HCT116 (cell line): ENCODE measurements around the gene SPEN. TPM values are rescaled to one million over a fixed set of nuclear protein-coding genes. Genes with fewer than 3 reads are reported as not detected.

Source experiments
- ATAC-seq: fragments of 200-7000 bp; cut with Tn5 transposase; 2 replicates; pipeline ENCODE4 v1.9.1; 2020; ENCODE audit warnings: mild to moderate bottlenecking, moderate library complexity
- BruUV-seq: library from RNA; stranded (reverse); fragments of 400-500 nt; replicated peaks from 2 replicates; lab custom pipeline; 2021; lab: Mats Ljungman, UMichigan
- CTCF ChIA-PET: fragments of 300-600 bp; sonication (Branson Sonifier 250); formaldehyde crosslinking; loops from one replicate; lab custom pipeline; 2021; ENCODE audit warnings: antibody characterized with exemption; lab: Charles Lee
- POLR2A ChIA-PET: fragments of 300-600, 350-600 bp; sonication (Branson Sonifier 250); formaldehyde crosslinking; loops from one replicate; lab custom pipeline; 2021; ENCODE audit warnings: antibody characterized with exemption; lab: Charles Lee
- RAD21 ChIA-PET, 2 experiments: fragments of 300-600 bp; sonication (Branson Sonifier 250); formaldehyde crosslinking; loops; one replicate each; lab custom pipeline; 2023; ENCODE audit warnings: low total read pairs in 2 of 2; ENCODE audit not compliant: uncharacterized antibody in 2 of 2, unreplicated experiment in 2 of 2, low non-redundant PET in 1 of 2; lab: Charles Lee
- DNase-seq: peaks from one replicate; pipeline ENCODE4 v3.0.0-alpha.2; 2010; ENCODE audit warnings: low read depth, low spot score
- H2AFZ ChIP-seq: fragments of 200-600 bp; shearing (Covaris generic), sonication (generic); 2 replicates; pipeline ENCODE4 v1.6.1; 2017; ENCODE audit warnings: low read depth, mixed run types, mixed read lengths, antibody characterized with exemption, low read length; ENCODE audit not compliant: poor library complexity, severe bottlenecking
- H3K27ac ChIP-seq: 2 replicates; pipeline ENCODE4 v1.5.1; 2012; ENCODE audit warnings: low read depth, low read length
- H3K27me3 ChIP-seq: fragments of 200-600 bp; sonication (generic); 2 replicates; pipeline ENCODE4 v1.6.1; 2016; ENCODE audit warnings: mixed run types, low read length, mixed read lengths; ENCODE audit not compliant: insufficient read depth
- H3K36me3 ChIP-seq, 2 experiments: fragments of 200-500 bp in 1 of 2; fragments of 200-600 bp in 1 of 2; sonication (Bioruptor generic) in 1 of 2; sonication (generic) in 1 of 2; 2 replicates each; pipeline versions ENCODE4 v1.5.1 to v1.6.1; 2014 to 2016; ENCODE audit warnings: low read length in 2 of 2, inconsistent platforms in 1 of 2, mixed read lengths in 1 of 2, mixed run types in 1 of 2; ENCODE audit not compliant: insufficient read depth in 2 of 2, control insufficient read depth in 1 of 2
- H3K4me1 ChIP-seq, 2 experiments: fragments of 200-600 bp in 1 of 2; sonication (generic) in 1 of 2; 2 replicates each; pipeline versions ENCODE4 v1.5.1 to v1.6.1; 2012 to 2017; ENCODE audit warnings: low read length in 2 of 2, inconsistent platforms in 1 of 2, mild to moderate bottlenecking in 1 of 2, mixed read lengths in 1 of 2, mixed run types in 1 of 2, moderate library complexity in 1 of 2; ENCODE audit not compliant: insufficient read depth in 2 of 2, control insufficient read depth in 1 of 2
- H3K4me2 ChIP-seq: fragments of 200-600 bp; sonication (generic); 2 replicates; pipeline ENCODE4 v1.6.1; 2017; ENCODE audit warnings: mixed run types, low read length, mixed read lengths
- H3K4me3 ChIP-seq, 2 experiments: fragments of 200-600 bp in 1 of 2; sonication (generic) in 1 of 2; replicated peaks in 1 of 2; 2 replicates each; pipeline ENCODE4 v1.5.1; 2011 to 2016; ENCODE audit warnings: low read length in 2 of 2, control low read depth in 1 of 2, low read depth in 1 of 2, mild to moderate bottlenecking in 1 of 2, mixed read lengths in 1 of 2, mixed run types in 1 of 2
- H3K79me2 ChIP-seq: fragments of 200-600 bp; sonication (generic); 2 replicates; pipeline ENCODE4 v1.6.1; 2017; ENCODE audit warnings: mild to moderate bottlenecking, mixed run types, low read length, moderate library complexity, mixed read lengths; ENCODE audit not compliant: insufficient read depth
- H3K9ac ChIP-seq: fragments of 200-600 bp; sonication (generic); 2 replicates; pipeline ENCODE4 v1.6.1; 2016; ENCODE audit warnings: low read length, mixed read lengths
- H3K9me2 ChIP-seq: fragments of 200-600 bp; sonication (generic), shearing (Covaris generic); 2 replicates; pipeline ENCODE4 v1.6.1; 2017; ENCODE audit warnings: mixed run types, mild to moderate bottlenecking, moderate library complexity; ENCODE audit not compliant: insufficient read depth
- H3K9me3 ChIP-seq, 2 experiments: fragments of 200-500 bp in 1 of 2; fragments of 200-600 bp in 1 of 2; sonication (Bioruptor generic) in 1 of 2; sonication (generic) in 1 of 2; 2 replicates each; pipeline ENCODE4 v1.6.1; 2014 to 2017; ENCODE audit warnings: low read length in 2 of 2, mixed read lengths in 2 of 2, inconsistent platforms in 1 of 2, low read depth in 1 of 2, mild to moderate bottlenecking in 1 of 2, mixed run types in 1 of 2, moderate library complexity in 1 of 2; ENCODE audit not compliant: control insufficient read depth in 1 of 2, insufficient read depth in 1 of 2
- H4K20me1 ChIP-seq: fragments of 200-600 bp; sonication (generic), shearing (Covaris generic); 2 replicates; pipeline ENCODE4 v1.6.1; 2017; ENCODE audit warnings: mixed run types, mild to moderate bottlenecking, moderate library complexity; ENCODE audit not compliant: insufficient read depth
- ATF3 ChIP-seq: IDR thresholded peaks from 2 replicates; pipeline ENCODE4 v1.6.1; 2012
- CBX3 ChIP-seq: IDR thresholded peaks from 2 replicates; pipeline ENCODE4 v1.6.1; 2012; ENCODE audit warnings: low read depth
- CEBPB ChIP-seq: IDR thresholded peaks from 2 replicates; pipeline ENCODE4 v1.6.1; 2012; ENCODE audit warnings: low read depth
- EGR1 ChIP-seq: IDR thresholded peaks from 2 replicates; pipeline ENCODE4 v1.6.1; 2012; ENCODE audit warnings: low read depth
- EZH2 ChIP-seq: fragments of 200-600 bp; sonication (generic); IDR thresholded peaks from 2 replicates; pipeline ENCODE4 v1.6.1; 2017; ENCODE audit warnings: antibody characterized with exemption, mixed run types
- EZH2phosphoT487 ChIP-seq: fragments of 200-600 bp; IDR thresholded peaks from 2 replicates; pipeline ENCODE4 v1.6.1; 2018; ENCODE audit warnings: antibody characterized with exemption, borderline replicate concordance
- FOSL1 ChIP-seq: IDR thresholded peaks from 2 replicates; pipeline ENCODE4 v1.6.1; 2012; ENCODE audit warnings: low read depth
- JUND ChIP-seq: IDR thresholded peaks from 2 replicates; pipeline ENCODE4 v1.6.1; 2012
- POLR2A ChIP-seq: IDR thresholded peaks from 2 replicates; pipeline ENCODE4 v1.7.0; 2011; ENCODE audit warnings: borderline replicate concordance; ENCODE audit not compliant: insufficient read depth, insufficient read length; ENCODE audit errors: extremely low read depth
- RAD21 ChIP-seq: IDR thresholded peaks from 2 replicates; pipeline ENCODE4 v1.6.1; 2012; ENCODE audit warnings: low read depth, mild to moderate bottlenecking
- REST ChIP-seq: IDR thresholded peaks from 2 replicates; pipeline ENCODE4 v1.6.1; 2012; ENCODE audit warnings: low read depth
- SIN3A ChIP-seq: IDR thresholded peaks from 2 replicates; pipeline ENCODE4 v1.6.1; 2012; ENCODE audit warnings: low read depth
- SP1 ChIP-seq: IDR thresholded peaks from 2 replicates; pipeline ENCODE4 v1.6.1; 2012; ENCODE audit warnings: low read depth
- SRF ChIP-seq: IDR thresholded peaks from 2 replicates; pipeline ENCODE4 v1.6.1; 2012; ENCODE audit warnings: low read depth
- TCF7L2 ChIP-seq: IDR thresholded peaks from 2 replicates; pipeline ENCODE4 v1.7.0; 2011; ENCODE audit warnings: borderline replicate concordance, inconsistent platforms; ENCODE audit not compliant: insufficient read depth, insufficient read length; ENCODE audit errors: extremely low read depth
- YY1 ChIP-seq: IDR thresholded peaks from 2 replicates; pipeline ENCODE4 v1.6.1; 2011; ENCODE audit warnings: low read length, low read depth, moderate library complexity, mild to moderate bottlenecking; ENCODE audit not compliant: insufficient replicate concordance; ENCODE audit errors: extremely low read depth
- ZFX ChIP-seq: fragments of 450-650 bp; IDR thresholded peaks from 2 replicates; pipeline ENCODE4 v1.6.1; 2017
- ZNF274 ChIP-seq: fragments of 200-500 bp; sonication (Bioruptor generic); IDR thresholded peaks from 2 replicates; pipeline ENCODE4 v1.6.1; 2014; ENCODE audit warnings: mild to moderate bottlenecking, low read depth, low read length, inconsistent platforms
- intact Hi-C: fragments of 100-400 bp; cut with micrococcal nuclease; formaldehyde crosslinking; loops from 2 replicates; pipeline ENCODE4 v1.10.0; 2022
- total RNA-seq: library from RNA; stranded (reverse); gene quantifications from one replicate; pipeline ENCODE4 v1.2.1, GENCODE V29; 2021; ENCODE audit not compliant: unreplicated experiment
- TF ChIP-seq, protein P1 (sequence below): IDR thresholded peaks from 2 replicates; pipeline ENCODE4 v1.6.1; 2011; ENCODE audit warnings: mild to moderate bottlenecking, low read length, moderate library complexity; ENCODE audit not compliant: insufficient replicate concordance; ENCODE audit errors: extremely low read depth

The SPEN gene
- total RNA-seq, 1 experiment from 2014 or later: 58.6 TPM

DNA sequence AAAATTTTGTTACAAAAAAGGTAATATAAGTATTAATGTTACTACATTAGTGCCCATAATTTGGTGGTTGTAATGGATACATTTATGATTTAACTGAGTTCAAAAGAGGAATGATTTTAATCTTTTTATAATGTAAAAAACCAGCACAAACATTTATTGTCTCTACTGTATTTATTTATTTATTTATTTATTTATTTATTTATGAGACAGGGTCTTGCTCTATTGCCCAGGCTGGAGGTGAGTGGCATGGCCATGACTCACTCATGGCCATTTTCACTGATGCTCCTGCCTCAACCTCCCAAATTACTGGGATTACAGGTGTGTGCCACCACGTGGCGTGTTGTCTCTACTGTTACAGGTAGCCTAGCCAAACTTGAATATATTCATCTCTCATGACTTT lies 21.9 kb downstream of the SPEN start:
- Histone ChIP-seq H3K9ac (no peak overlapping the region), H3K4me2 (no peak overlapping the region), H4K20me1 (peaks cover 28% of the 10 kb centered on the region), H2AFZ (no peak overlapping the region), H3K27ac (no peak overlapping the region), H3K79me2 (peaks cover 100% of the 10 kb centered on the region), H3K4me3 (no peak overlapping the region), H3K9me3 (no peaks in the 10 kb centered on the region), H3K4me1 (no peaks in the 10 kb centered on the region), H3K27me3 (no peaks in the 10 kb centered on the region), H3K36me3 (peaks cover 4 to 16% of the 10 kb centered on the region in 2 experiments; a peak in 3 of 4 replicates), H3K9me2 (no peaks in the 10 kb centered on the region)
- DNase-seq: no peak
- ChIA-PET CTCF (no interaction called here), RAD21 (no interaction called here), POLR2A (no interaction called here)
- ATAC-seq: no peak
- intact Hi-C loops: no loop called here
- TF ChIP-seq POLR2A: no peak
- TF ChIP-seq RAD21: no peak
- TF ChIP-seq EZH2phosphoT487: no peak
- TF ChIP-seq, protein P1, sequence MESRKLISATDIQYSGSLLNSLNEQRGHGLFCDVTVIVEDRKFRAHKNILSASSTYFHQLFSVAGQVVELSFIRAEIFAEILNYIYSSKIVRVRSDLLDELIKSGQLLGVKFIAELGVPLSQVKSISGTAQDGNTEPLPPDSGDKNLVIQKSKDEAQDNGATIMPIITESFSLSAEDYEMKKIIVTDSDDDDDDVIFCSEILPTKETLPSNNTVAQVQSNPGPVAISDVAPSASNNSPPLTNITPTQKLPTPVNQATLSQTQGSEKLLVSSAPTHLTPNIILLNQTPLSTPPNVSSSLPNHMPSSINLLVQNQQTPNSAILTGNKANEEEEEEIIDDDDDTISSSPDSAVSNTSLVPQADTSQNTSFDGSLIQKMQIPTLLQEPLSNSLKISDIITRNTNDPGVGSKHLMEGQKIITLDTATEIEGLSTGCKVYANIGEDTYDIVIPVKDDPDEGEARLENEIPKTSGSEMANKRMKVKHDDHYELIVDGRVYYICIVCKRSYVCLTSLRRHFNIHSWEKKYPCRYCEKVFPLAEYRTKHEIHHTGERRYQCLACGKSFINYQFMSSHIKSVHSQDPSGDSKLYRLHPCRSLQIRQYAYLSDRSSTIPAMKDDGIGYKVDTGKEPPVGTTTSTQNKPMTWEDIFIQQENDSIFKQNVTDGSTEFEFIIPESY: no peak
- TF ChIP-seq JUND: no peak
- no peak for TF ChIP-seq ZNF274
- TF ChIP-seq CEBPB: no peak
- no peak for TF ChIP-seq ATF3
- TF ChIP-seq SP1: no peak
- TF ChIP-seq FOSL1: no peak
- no peak for TF ChIP-seq CBX3
- TF ChIP-seq YY1: no peak
- no peak for TF ChIP-seq EZH2
- TF ChIP-seq EGR1: no peak
- TF ChIP-seq TCF7L2: no peak
- no peak for TF ChIP-seq SIN3A
- TF ChIP-seq REST: no peak
- no peak for TF ChIP-seq SRF
- no peak for TF ChIP-seq ZFX
- no TSS peak for BruUV-seq
